GM12872 (cell line): ENCODE results near the gene XIAP.

Source experiments
- CTCF ChIP-seq: IDR thresholded peaks from 3 replicates; pipeline ENCODE4 v1.5.1; 2011; ENCODE audit warnings: low read depth, mild to moderate bottlenecking, low read length, moderate library complexity; ENCODE audit not compliant: insufficient read depth

Gene XIAP

GRCh38 chrX:123859846-123860838, at the start of gene XIAP:
Gene XIAP (plus strand): TSS chrX:123860053. CDS start chrX:123885663, 25,610 bp downstream.
- TF ChIP-seq CTCF, result no peak

GRCh38 chrX:123814343-123814742, 45.5 kb upstream of the XIAP start:
- TF ChIP-seq CTCF, result no peak

GRCh38 chrX:123817288-123817894, 42.5 kb upstream of the XIAP start:
- TF ChIP-seq CTCF, result no peak

GRCh38 chrX:123818243-123818642, 41.6 kb upstream of the XIAP start:
- TF ChIP-seq CTCF, result no peak

GRCh38 chrX:123822965-123823364, 36.9 kb upstream of the XIAP start:
- no peak for TF ChIP-seq CTCF

GRCh38 chrX:123830309-123830708, 29.5 kb upstream of the XIAP start:
- no peak for TF ChIP-seq CTCF

GRCh38 chrX:123833387-123833786, 26.5 kb upstream of the XIAP start:
- peak; percentile 69 for TF ChIP-seq CTCF
